K562 (cell line): ENCODE results near the gene LSR. TPM values are rescaled to one million over a fixed set of nuclear protein-coding genes. Genes with fewer than 3 reads are reported as not detected.

Experiments
- CBFA2T2 ChIP-seq: fragments of 450-650 bp; conservative IDR thresholded peaks from 2 replicates; pipeline ENCODE4 v1.6.1; 2017; ENCODE audit warnings: mild to moderate bottlenecking
- CBX3 ChIP-seq, 2 experiments: IDR thresholded peaks; 1 replicate in 1 of 2; 2 replicates in 1 of 2; pipeline ENCODE4 v1.6.1; 2012; ENCODE audit warnings: inconsistent platforms in 2 of 2, low read length in 2 of 2, borderline replicate concordance in 1 of 2, control low read depth in 1 of 2
- E2F6 ChIP-seq, 2 experiments: IDR thresholded peaks; 2 replicates each; pipeline ENCODE4 v1.6.1; 2011; ENCODE audit warnings: borderline replicate concordance in 1 of 2, control low read depth in 1 of 2, low read depth in 1 of 2, low read length in 1 of 2, mild to moderate bottlenecking in 1 of 2, mixed read lengths in 1 of 2, moderate library complexity in 1 of 2; ENCODE audit not compliant: insufficient read depth in 1 of 2, insufficient read length in 1 of 2, poor library complexity in 1 of 2, severe bottlenecking in 1 of 2; ENCODE audit errors: extremely low read depth in 1 of 2
- EGR1 ChIP-seq: fragments of 450-650 bp; conservative IDR thresholded peaks from 2 replicates; pipeline ENCODE4 v1.6.1; 2017; ENCODE audit warnings: mild to moderate bottlenecking
- JUND ChIP-seq, 2 experiments: IDR thresholded peaks; 2 replicates in 1 of 2; 3 replicates in 1 of 2; pipeline ENCODE4 v1.6.1; 2011; ENCODE audit warnings: borderline replicate concordance in 2 of 2, low read depth in 2 of 2, low read length in 2 of 2, improper control_type of control experiment in 1 of 2, missing biosample characterization in 1 of 2, missing genetic modification characterization in 1 of 2, missing genetic modification reagents in 1 of 2
- MGA ChIP-seq: fragments of 450-650 bp; IDR thresholded peaks from 2 replicates; pipeline ENCODE4 v1.6.1; 2016; ENCODE audit warnings: mild to moderate bottlenecking, moderate library complexity
- NFATC3 ChIP-seq: fragments of 450-650 bp; IDR thresholded peaks from 2 replicates; pipeline ENCODE4 v1.6.1; 2017; ENCODE audit warnings: mild to moderate bottlenecking
- RB1 ChIP-seq: fragments of 450-650 bp; IDR thresholded peaks from 2 replicates; pipeline ENCODE4 v1.6.1; 2017; ENCODE audit warnings: low read depth, mild to moderate bottlenecking
- SNIP1 ChIP-seq: fragments of 450-650 bp; IDR thresholded peaks from 2 replicates; pipeline ENCODE4 v1.7.1; 2017; ENCODE audit warnings: low read depth, mild to moderate bottlenecking
- TSC22D4 ChIP-seq: fragments of 450-650 bp; IDR thresholded peaks from 2 replicates; pipeline ENCODE4 v1.6.1; 2016; ENCODE audit warnings: missing genetic modification characterization, missing biosample characterization, control low read depth
- ZBED1 ChIP-seq: IDR thresholded peaks from 2 replicates; pipeline ENCODE4 v1.6.1; 2014
- ZBTB17 ChIP-seq: fragments of 450-650 bp; formaldehyde crosslinking; IDR thresholded peaks from 2 replicates; pipeline ENCODE4 v1.4.0; 2020; ENCODE audit warnings: mild to moderate bottlenecking
- ZNF717 ChIP-seq: fragments of 250-450 bp; sonication (Bioruptor Pico); IDR thresholded peaks from 2 replicates; pipeline ENCODE4 v1.5.0; 2021
- polyA plus RNA-seq, 8 experiments: library from polyadenylated mRNA; depleted of rRNA in 4 of 8; stranded (reverse) in 5 of 8; unstranded in 3 of 8; fragments of >200 nt; fragmentation: Nextera tagmentation in 2 of 8; fragmentation: Illumina TruSeq in 1 of 8; extraction: Ambion mirVana in 2 of 8; extraction: Trizol in 1 of 8; gene quantifications; 2 replicates each; pipeline versions ENCODE4 v1.2.1 to v1.2.3, GENCODE V29; 2011 to 2014; ENCODE audit warnings: inconsistent platforms in 1 of 8, missing spikeins in 1 of 8
- total RNA-seq, 7 experiments: library from RNA; depleted of rRNA in 6 of 7; stranded (reverse); fragments of >200 nt in 6 of 7; fragmentation: Illumina TruSeq in 2 of 7; extraction: Trizol in 2 of 7; gene quantifications; 2 replicates each; pipeline versions ENCODE4 v1.2.1 to v1.2.3, GENCODE V29; 2011 to 2021; ENCODE audit warnings: low replicate concordance in 1 of 7
- TF ChIP-seq, protein P1 (sequence below): sonication (generic); formaldehyde crosslinking; IDR thresholded peaks from 2 replicates; pipeline ENCODE4 v1.9.0; 2022; ENCODE audit warnings: mild to moderate bottlenecking, missing genetic modification reagents

LSR gene
- total and polyA plus RNA-seq, 9 of the 15 experiments (the other 6 are each of a cell fraction or from before 2014, with no cell fraction given) = 0.44 to 87.9 (median 28.0) TPM

- 0 out of 2 replicates have a peak, but pooled peaks have one; percentile 48 for TF ChIP-seq NFATC3
- TF ChIP-seq ZNF717 (CRISPR knock-in tag) = no peak
- TF ChIP-seq JUND (IDR thresholded peaks at IDR 0.05; ENCODE audit: borderline replicate concordance, low read depth, low read length) = peak; percentile 69
- TF ChIP-seq JUND (tag; IDR thresholded peaks at IDR 0.05; ENCODE audit: borderline replicate concordance, low read depth, low read length) = peak; percentile 70; the same call in 1 of the 3 replicates
- TF ChIP-seq, protein P1, sequence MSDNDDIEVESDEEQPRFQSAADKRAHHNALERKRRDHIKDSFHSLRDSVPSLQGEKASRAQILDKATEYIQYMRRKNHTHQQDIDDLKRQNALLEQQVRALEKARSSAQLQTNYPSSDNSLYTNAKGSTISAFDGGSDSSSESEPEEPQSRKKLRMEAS (CRISPR knock-in tag) = peak; percentile 80
- TF ChIP-seq CBX3 (IDR thresholded peaks at IDR 0.05; ENCODE audit: borderline replicate concordance in 1 of 2, low read length in 2 of 2) = peak in 1 of 2 experiments; percentile 97; a peak in 2 of 3 replicates
- TF ChIP-seq CBFA2T2 = peak; percentile 38
- peak; percentile 47 for TF ChIP-seq MGA
- no peak for TF ChIP-seq ZBED1
- TF ChIP-seq SNIP1 = 0 out of 2 replicates have a peak, but pooled peaks have one; percentile 22
- TF ChIP-seq TSC22D4 (tag) = no peak
- TF ChIP-seq E2F6 (IDR thresholded peaks at IDR 0.05; ENCODE audit: borderline replicate concordance in 1 of 2, extremely low read depth in 1 of 2, insufficient read depth in 1 of 2, insufficient read length in 1 of 2, low read depth in 1 of 2, low read length in 1 of 2, poor library complexity in 1 of 2, severe bottlenecking in 1 of 2) = peak; percentile 38 to 68
- 0 out of 2 replicates have a peak, but pooled peaks have one; percentile 22 for TF ChIP-seq ZBTB17 (CRISPR knock-in tag)
- TF ChIP-seq EGR1 = peak; percentile 94
- TF ChIP-seq RB1 = peak; percentile 63; the same call in 1 of the 2 replicates
Observed at GRCh38 chr19:35247526-35248309, 1.1 kb upstream of the LSR start (continued).
